Fibroblast of the aortic adventitia (primary cell): ENCODE results near the gene CFP. TPM values are rescaled to one million over a fixed set of nuclear protein-coding genes. Genes with fewer than 3 reads are reported as not detected.
A peak's percentile ranks its signal among the peaks of the same experiment; 100 is the strongest.

Experiments
- DNase-seq: peaks from one replicate; pipeline ENCODE4 v3.0.0-alpha.2; 2010; ENCODE audit warnings: low read depth
- H3K4me3 ChIP-seq: 2 replicates; pipeline ENCODE4 v1.5.1; 2011; ENCODE audit warnings: low read depth, mild to moderate bottlenecking, control low read depth, low read length, moderate library complexity
- CTCF ChIP-seq: IDR thresholded peaks from 2 replicates; pipeline ENCODE4 v1.5.1; 2011; ENCODE audit warnings: mild to moderate bottlenecking, low read length, control low read depth, inconsistent platforms; ENCODE audit not compliant: insufficient read depth
- total RNA-seq: library from RNA; depleted of rRNA; stranded (reverse); fragments of >200 nt; gene quantifications from 2 replicates; pipeline ENCODE4 v1.2.3, GENCODE V29; 2012; ENCODE audit warnings: low replicate concordance

Gene CFP
- total RNA-seq, 1 donor = 0.18 TPM

- TF ChIP-seq CTCF = no peak
- DNase-seq = no peak
- H3K4me3 ChIP-seq = peak overlapping the region; percentile 82
These were observed 46.4 kb downstream of the CFP start for GRCh38 chrX:47583240-47583861.

- peak; percentile 89 for DNase-seq
- TF ChIP-seq CTCF = no peak
These were observed 47.7 kb downstream of the CFP start, which contains the start of gene TIMP1 for GRCh38 chrX:47581731-47582647. TSS of gene TIMP1 (plus strand) at chrX:47582436. CDS start at chrX:47583416, 980 bp downstream.

GRCh38 chrX:47579537-47579936 lies 50.2 kb downstream of the CFP start:
- no peak overlapping the region for H3K4me3 ChIP-seq
- TF ChIP-seq CTCF = no peak
- peak; percentile 66 for DNase-seq

More at GRCh38 chrX:47581731-47582647, 47.7 kb downstream of the CFP start, which contains the start of gene TIMP1:
- H3K4me3 ChIP-seq = peak within 1 kb of the TSS; percentile 82

GRCh38 chrX:47578692-47579091 lies 51.0 kb downstream of the CFP start:
- no peak for TF ChIP-seq CTCF
- no peak for DNase-seq
- H3K4me3 ChIP-seq = no peak overlapping the region

- H3K4me3 ChIP-seq = no peak overlapping the region
- no peak for TF ChIP-seq CTCF
- no peak for DNase-seq
These were observed 51.8 kb downstream of the CFP start for GRCh38 chrX:47577901-47578300.

- no peak for TF ChIP-seq CTCF
- H3K4me3 ChIP-seq = no peak overlapping the region
- no peak for DNase-seq
These were observed 52.3 kb downstream of the CFP start for GRCh38 chrX:47577424-47577823.
